HUES64 (cell line): ENCODE measurements around the gene PHACTR1.
"Not testable (repeated sequence)": the region's sequence is repeated elsewhere in the genome, so short reads cannot be mapped to it uniquely, and the experiment has no call there.

Experiments used
- H3K27ac ChIP-seq: 2 replicates; pipeline ENCODE4 v1.7.0; 2013; ENCODE audit warnings: low read depth, low read length, inconsistent platforms
- H3K27me3 ChIP-seq: 2 replicates; pipeline ENCODE4 v1.6.1; 2013; ENCODE audit warnings: mild to moderate bottlenecking, low read length; ENCODE audit not compliant: insufficient read depth
- H3K36me3 ChIP-seq: 2 replicates; pipeline ENCODE4 v1.6.1; 2013; ENCODE audit warnings: mild to moderate bottlenecking, low read length; ENCODE audit not compliant: insufficient read depth
- H3K4me1 ChIP-seq: 2 replicates; pipeline ENCODE4 v1.6.1; 2013; ENCODE audit warnings: mild to moderate bottlenecking, low read length, moderate library complexity; ENCODE audit not compliant: insufficient read depth
- H3K4me3 ChIP-seq: 2 replicates; pipeline ENCODE4 v1.5.1; 2013; ENCODE audit warnings: mild to moderate bottlenecking, low read length, moderate library complexity
- H3K9ac ChIP-seq: 2 replicates; pipeline ENCODE4 v1.6.1; 2013; ENCODE audit warnings: mild to moderate bottlenecking, low read depth, low read length
- H3K9me3 ChIP-seq: 2 replicates; pipeline ENCODE4 v1.6.1; 2013; ENCODE audit warnings: low read depth, low read length; ENCODE audit not compliant: insufficient read depth
- WGBS: fragments of 150-250, 120-280 bp; methylation state at CpG from one replicate; pipeline ENCODE4 v1.1.7; 2013; ENCODE audit warnings: missing lambda C conversion rate; 5-methylcytosine and 5-hydroxymethylcytosine counted together

Gene PHACTR1

GRCh38 chr6:12715437-12715836 lies 1.1 kb upstream of the PHACTR1 start:
- no peaks in the 10 kb centered on the region for H3K9me3 ChIP-seq
- no peak overlapping the region for H3K27ac ChIP-seq
- peaks cover 22% of the 10 kb centered on the region for H3K4me1 ChIP-seq
- H3K36me3 ChIP-seq: no peaks in the 10 kb centered on the region
- H3K4me3 ChIP-seq: no peak overlapping the region
- WGBS: 93% methylated on average over 2 of the region's 2 CpGs
- no peaks in the 10 kb centered on the region for H3K27me3 ChIP-seq
- no peak overlapping the region for H3K9ac ChIP-seq

GRCh38 chr6:12717356-12717755 lies 789 bp downstream of the PHACTR1 start:
- Histone ChIP-seq H3K27me3 (no peaks in the 10 kb centered on the region), H3K36me3 (no peaks in the 10 kb centered on the region), H3K4me3 (no peak overlapping the region), H3K4me1 (peaks cover 16% of the 10 kb centered on the region), H3K9ac (no peak overlapping the region), H3K27ac (no peak overlapping the region), H3K9me3 (no peaks in the 10 kb centered on the region)
- 91% methylated on average over 9 of the region's 9 CpGs for WGBS

- H3K4me3 ChIP-seq: no peak overlapping the region
- no peaks in the 10 kb centered on the region for H3K9me3 ChIP-seq
- H3K27ac ChIP-seq: no peak overlapping the region
- WGBS: 91% methylated on average over 9 of the region's 9 CpGs
- no peaks in the 10 kb centered on the region for H3K36me3 ChIP-seq
- H3K4me1 ChIP-seq: peaks cover 16% of the 10 kb centered on the region
- no peak overlapping the region; the same call in 1 of the 2 replicates for H3K9ac ChIP-seq
- H3K27me3 ChIP-seq: no peaks in the 10 kb centered on the region
Observed at GRCh38 chr6:12718015-12718414, 1.4 kb downstream of the PHACTR1 start.

GRCh38 chr6:12719017-12719416 lies 2.5 kb downstream of the PHACTR1 start:
- Histone ChIP-seq H3K9me3 (no peaks in the 10 kb centered on the region), H3K4me1 (peaks cover 16% of the 10 kb centered on the region), H3K36me3 (no peaks in the 10 kb centered on the region), H3K27ac (no peak overlapping the region), H3K27me3 (no peaks in the 10 kb centered on the region), H3K9ac (no peak overlapping the region), H3K4me3 (no peak overlapping the region)
- WGBS: 94% methylated on average over 3 of the region's 3 CpGs

GRCh38 chr6:12720310-12720709 lies 3.7 kb downstream of the PHACTR1 start:
- H3K27ac ChIP-seq: no peak overlapping the region
- H3K36me3 ChIP-seq: no peaks in the 10 kb centered on the region
- WGBS: 94% methylated on average over 7 of the region's 7 CpGs
- no peaks in the 10 kb centered on the region for H3K9me3 ChIP-seq
- H3K4me3 ChIP-seq: no peak overlapping the region
- H3K4me1 ChIP-seq: peaks cover 23% of the 10 kb centered on the region
- H3K27me3 ChIP-seq: no peaks in the 10 kb centered on the region
- no peak overlapping the region for H3K9ac ChIP-seq

- no peaks in the 10 kb centered on the region for H3K36me3 ChIP-seq
- no peak overlapping the region for H3K9ac ChIP-seq
- 89% methylated on average over 1 of the region's 2 CpGs for WGBS
- H3K4me1 ChIP-seq: peaks cover 26% of the 10 kb centered on the region
- H3K4me3 ChIP-seq: no peak overlapping the region
- H3K27ac ChIP-seq: no peak overlapping the region
- H3K9me3 ChIP-seq: no peaks in the 10 kb centered on the region
- no peaks in the 10 kb centered on the region for H3K27me3 ChIP-seq
Observed at GRCh38 chr6:12725263-12725662, 8.7 kb downstream of the PHACTR1 start.

GRCh38 chr6:12729467-12729866 lies 12.9 kb downstream of the PHACTR1 start:
- H3K4me1 ChIP-seq: peaks cover 26% of the 10 kb centered on the region
- no peak overlapping the region for H3K4me3 ChIP-seq
- no peak overlapping the region for H3K27ac ChIP-seq
- no peak overlapping the region for H3K9ac ChIP-seq
- H3K36me3 ChIP-seq: no peaks in the 10 kb centered on the region
- H3K9me3 ChIP-seq: no peaks in the 10 kb centered on the region
- WGBS: 70% methylated on average over 4 of the region's 4 CpGs
- H3K27me3 ChIP-seq: no peaks in the 10 kb centered on the region

- H3K27ac ChIP-seq, H3K9ac ChIP-seq, H3K9me3 ChIP-seq, H3K36me3 ChIP-seq, H3K4me3 ChIP-seq, H3K27me3 ChIP-seq: not testable (repeated sequence)
- WGBS: 90% methylated on average over 2 of the region's 2 CpGs
- H3K4me1 ChIP-seq: peaks cover 17% of the 10 kb centered on the region
Observed at GRCh38 chr6:12730809-12731208, 14.2 kb downstream of the PHACTR1 start.

GRCh38 chr6:12733876-12734275 lies 17.3 kb downstream of the PHACTR1 start:
- 90% methylated on average over 3 of the region's 6 CpGs for WGBS
- no peak overlapping the region for H3K27ac ChIP-seq
- H3K4me3 ChIP-seq: no peak overlapping the region
- H3K27me3 ChIP-seq: no peaks in the 10 kb centered on the region
- H3K36me3 ChIP-seq: no peaks in the 10 kb centered on the region
- no peak overlapping the region for H3K9ac ChIP-seq
- H3K4me1 ChIP-seq: peaks cover 11% of the 10 kb centered on the region
- H3K9me3 ChIP-seq: no peaks in the 10 kb centered on the region

GRCh38 chr6:12735786-12736185 lies 19.2 kb downstream of the PHACTR1 start:
- no peaks in the 10 kb centered on the region for H3K4me1 ChIP-seq
- no peaks in the 10 kb centered on the region for H3K27me3 ChIP-seq
- H3K9me3 ChIP-seq: no peaks in the 10 kb centered on the region
- H3K9ac ChIP-seq: no peak overlapping the region
- no peak overlapping the region for H3K4me3 ChIP-seq
- H3K27ac ChIP-seq: no peak overlapping the region
- WGBS: 62% methylated on average over 1 of the region's 1 CpG
- H3K36me3 ChIP-seq: no peaks in the 10 kb centered on the region

GRCh38 chr6:12748411-12748810 lies 31.8 kb downstream of the PHACTR1 start:
- H3K4me3 ChIP-seq: peak overlapping the region; percentile 90
- peak overlapping the region; percentile 65; the same call in 1 of the 2 replicates for H3K9ac ChIP-seq
- H3K27me3 ChIP-seq: peaks cover 31% of the 10 kb centered on the region
- H3K4me1 ChIP-seq: peaks cover 17% of the 10 kb centered on the region
- H3K36me3 ChIP-seq: peaks cover 2% of the 10 kb centered on the region; the same call in 1 of the 2 replicates
- peaks cover 14% of the 10 kb centered on the region for H3K9me3 ChIP-seq
- H3K27ac ChIP-seq: peak overlapping the region; percentile 61; the same call in 1 of the 2 replicates
- 0% methylated on average over 1 of the region's 2 CpGs for WGBS
